ENCODE data around the gene PLEKHJ1. TPM values are rescaled to one million over a fixed set of nuclear protein-coding genes. Genes with fewer than 3 reads are reported as not detected.

Gene PLEKHJ1
- total and polyA plus RNA-seq, 2 of the 13 experiments (the other 11 are each of a cell fraction or from before 2014, with no cell fraction given), result 70.5 to 130 TPM

DNA sequence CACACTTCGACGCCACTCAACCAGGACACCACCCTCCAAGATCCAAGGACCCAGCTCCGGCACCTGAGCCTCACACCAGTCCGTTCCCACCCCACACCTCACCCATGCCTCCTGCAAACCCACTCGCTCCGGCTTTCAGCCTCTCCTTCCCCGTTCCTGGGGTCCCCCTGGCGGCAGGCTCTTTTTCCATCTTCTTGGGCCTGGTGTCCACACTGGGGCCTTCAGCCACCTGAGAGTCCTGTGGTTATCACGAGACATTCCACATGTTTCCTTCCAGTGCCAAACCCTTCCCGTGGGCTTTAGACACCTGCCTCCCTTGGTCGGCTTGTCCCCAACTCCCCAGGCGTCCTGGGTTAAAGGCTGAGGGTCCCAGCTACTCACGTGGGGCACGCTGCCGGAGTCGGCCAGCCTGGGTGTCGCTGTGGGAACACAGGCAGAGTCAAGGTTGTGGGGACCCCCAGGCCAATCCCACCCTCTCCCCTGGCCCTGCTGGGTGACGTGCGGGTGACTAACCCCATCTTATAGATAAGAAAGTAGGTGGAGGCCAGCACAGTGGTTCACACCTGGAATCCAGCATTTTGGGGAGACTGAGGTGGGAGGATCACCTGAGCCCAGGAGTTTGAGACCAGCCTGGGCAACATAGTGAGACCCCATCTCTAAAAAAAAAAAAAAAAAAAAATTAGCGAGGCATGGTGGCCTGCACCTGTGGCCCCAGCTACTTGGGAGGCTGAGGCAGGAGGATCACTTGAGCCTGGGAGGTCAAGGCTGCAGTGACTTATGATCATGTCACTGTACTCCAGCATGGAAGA is 18.1 kb upstream of the PLEKHJ1 start (continued):
- TF ChIP-seq, protein P1, sequence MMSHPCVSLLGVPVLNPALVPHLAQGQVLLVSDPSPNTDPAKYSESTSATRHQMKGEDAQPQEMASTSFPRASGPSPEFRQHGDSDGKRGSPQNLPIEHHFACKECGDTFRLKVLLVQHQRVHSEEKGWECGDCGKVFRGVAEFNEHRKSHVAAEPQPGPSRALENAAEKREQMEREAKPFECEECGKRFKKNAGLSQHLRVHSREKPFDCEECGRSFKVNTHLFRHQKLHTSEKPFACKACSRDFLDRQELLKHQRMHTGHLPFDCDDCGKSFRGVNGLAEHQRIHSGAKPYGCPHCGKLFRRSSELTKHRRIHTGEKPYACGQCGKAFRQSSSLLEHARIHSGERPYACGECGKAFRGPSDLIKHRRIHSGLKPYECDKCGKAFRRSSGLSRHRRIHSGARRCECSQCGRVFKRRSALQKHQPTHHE (CRISPR knock-in tag; IDR thresholded peaks at IDR 0.05; ENCODE audit: borderline replicate concordance), result no peak
- TF ChIP-seq SAFB2 (CRISPR knock-in tag; IDR thresholded peaks at IDR 0.05; ENCODE audit: borderline replicate concordance, low read depth), result no peak
- TF ChIP-seq ZSCAN25 (CRISPR knock-in tag; IDR thresholded peaks at IDR 0.05), result peak; percentile 60; the same call in 1 of the 2 replicates
- TF ChIP-seq, protein P2, sequence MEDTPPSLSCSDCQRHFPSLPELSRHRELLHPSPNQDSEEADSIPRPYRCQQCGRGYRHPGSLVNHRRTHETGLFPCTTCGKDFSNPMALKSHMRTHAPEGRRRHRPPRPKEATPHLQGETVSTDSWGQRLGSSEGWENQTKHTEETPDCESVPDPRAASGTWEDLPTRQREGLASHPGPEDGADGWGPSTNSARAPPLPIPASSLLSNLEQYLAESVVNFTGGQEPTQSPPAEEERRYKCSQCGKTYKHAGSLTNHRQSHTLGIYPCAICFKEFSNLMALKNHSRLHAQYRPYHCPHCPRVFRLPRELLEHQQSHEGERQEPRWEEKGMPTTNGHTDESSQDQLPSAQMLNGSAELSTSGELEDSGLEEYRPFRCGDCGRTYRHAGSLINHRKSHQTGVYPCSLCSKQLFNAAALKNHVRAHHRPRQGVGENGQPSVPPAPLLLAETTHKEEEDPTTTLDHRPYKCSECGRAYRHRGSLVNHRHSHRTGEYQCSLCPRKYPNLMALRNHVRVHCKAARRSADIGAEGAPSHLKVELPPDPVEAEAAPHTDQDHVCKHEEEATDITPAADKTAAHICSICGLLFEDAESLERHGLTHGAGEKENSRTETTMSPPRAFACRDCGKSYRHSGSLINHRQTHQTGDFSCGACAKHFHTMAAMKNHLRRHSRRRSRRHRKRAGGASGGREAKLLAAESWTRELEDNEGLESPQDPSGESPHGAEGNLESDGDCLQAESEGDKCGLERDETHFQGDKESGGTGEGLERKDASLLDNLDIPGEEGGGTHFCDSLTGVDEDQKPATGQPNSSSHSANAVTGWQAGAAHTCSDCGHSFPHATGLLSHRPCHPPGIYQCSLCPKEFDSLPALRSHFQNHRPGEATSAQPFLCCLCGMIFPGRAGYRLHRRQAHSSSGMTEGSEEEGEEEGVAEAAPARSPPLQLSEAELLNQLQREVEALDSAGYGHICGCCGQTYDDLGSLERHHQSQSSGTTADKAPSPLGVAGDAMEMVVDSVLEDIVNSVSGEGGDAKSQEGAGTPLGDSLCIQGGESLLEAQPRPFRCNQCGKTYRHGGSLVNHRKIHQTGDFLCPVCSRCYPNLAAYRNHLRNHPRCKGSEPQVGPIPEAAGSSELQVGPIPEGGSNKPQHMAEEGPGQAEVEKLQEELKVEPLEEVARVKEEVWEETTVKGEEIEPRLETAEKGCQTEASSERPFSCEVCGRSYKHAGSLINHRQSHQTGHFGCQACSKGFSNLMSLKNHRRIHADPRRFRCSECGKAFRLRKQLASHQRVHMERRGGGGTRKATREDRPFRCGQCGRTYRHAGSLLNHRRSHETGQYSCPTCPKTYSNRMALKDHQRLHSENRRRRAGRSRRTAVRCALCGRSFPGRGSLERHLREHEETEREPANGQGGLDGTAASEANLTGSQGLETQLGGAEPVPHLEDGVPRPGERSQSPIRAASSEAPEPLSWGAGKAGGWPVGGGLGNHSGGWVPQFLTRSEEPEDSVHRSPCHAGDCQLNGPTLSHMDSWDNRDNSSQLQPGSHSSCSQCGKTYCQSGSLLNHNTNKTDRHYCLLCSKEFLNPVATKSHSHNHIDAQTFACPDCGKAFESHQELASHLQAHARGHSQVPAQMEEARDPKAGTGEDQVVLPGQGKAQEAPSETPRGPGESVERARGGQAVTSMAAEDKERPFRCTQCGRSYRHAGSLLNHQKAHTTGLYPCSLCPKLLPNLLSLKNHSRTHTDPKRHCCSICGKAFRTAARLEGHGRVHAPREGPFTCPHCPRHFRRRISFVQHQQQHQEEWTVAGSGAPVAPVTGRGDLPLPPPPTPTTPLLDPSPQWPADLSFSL (CRISPR knock-in tag; IDR thresholded peaks at IDR 0.05), result no peak
- no peak for TF ChIP-seq ZSCAN12 (CRISPR knock-in tag; IDR thresholded peaks at IDR 0.05)
- TF ChIP-seq EHMT2 (IDR thresholded peaks at IDR 0.05; ENCODE audit: borderline replicate concordance, low read depth, low read length), result no peak
- no peak for TF ChIP-seq FOXO1 (CRISPR knock-in tag; IDR thresholded peaks at IDR 0.05)
- TF ChIP-seq ZNF775 (CRISPR knock-in tag; IDR thresholded peaks at IDR 0.05; ENCODE audit: borderline replicate concordance), result no peak
- peak; percentile 26; the same call in 1 of the 2 replicates for TF ChIP-seq ZNF331 (CRISPR knock-in tag; IDR thresholded peaks at IDR 0.05)
- no peak for TF ChIP-seq TCF7L2 (IDR thresholded peaks at IDR 0.05; ENCODE audit: low read depth, low read length)
- TF ChIP-seq, protein P3, sequence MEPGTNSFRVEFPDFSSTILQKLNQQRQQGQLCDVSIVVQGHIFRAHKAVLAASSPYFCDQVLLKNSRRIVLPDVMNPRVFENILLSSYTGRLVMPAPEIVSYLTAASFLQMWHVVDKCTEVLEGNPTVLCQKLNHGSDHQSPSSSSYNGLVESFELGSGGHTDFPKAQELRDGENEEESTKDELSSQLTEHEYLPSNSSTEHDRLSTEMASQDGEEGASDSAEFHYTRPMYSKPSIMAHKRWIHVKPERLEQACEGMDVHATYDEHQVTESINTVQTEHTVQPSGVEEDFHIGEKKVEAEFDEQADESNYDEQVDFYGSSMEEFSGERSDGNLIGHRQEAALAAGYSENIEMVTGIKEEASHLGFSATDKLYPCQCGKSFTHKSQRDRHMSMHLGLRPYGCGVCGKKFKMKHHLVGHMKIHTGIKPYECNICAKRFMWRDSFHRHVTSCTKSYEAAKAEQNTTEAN (CRISPR knock-in tag; conservative IDR thresholded peaks at IDR 0.05), result no peak
- TF ChIP-seq MTF1 (CRISPR knock-in tag; IDR thresholded peaks at IDR 0.05), result no peak
- TF ChIP-seq, protein P4, sequence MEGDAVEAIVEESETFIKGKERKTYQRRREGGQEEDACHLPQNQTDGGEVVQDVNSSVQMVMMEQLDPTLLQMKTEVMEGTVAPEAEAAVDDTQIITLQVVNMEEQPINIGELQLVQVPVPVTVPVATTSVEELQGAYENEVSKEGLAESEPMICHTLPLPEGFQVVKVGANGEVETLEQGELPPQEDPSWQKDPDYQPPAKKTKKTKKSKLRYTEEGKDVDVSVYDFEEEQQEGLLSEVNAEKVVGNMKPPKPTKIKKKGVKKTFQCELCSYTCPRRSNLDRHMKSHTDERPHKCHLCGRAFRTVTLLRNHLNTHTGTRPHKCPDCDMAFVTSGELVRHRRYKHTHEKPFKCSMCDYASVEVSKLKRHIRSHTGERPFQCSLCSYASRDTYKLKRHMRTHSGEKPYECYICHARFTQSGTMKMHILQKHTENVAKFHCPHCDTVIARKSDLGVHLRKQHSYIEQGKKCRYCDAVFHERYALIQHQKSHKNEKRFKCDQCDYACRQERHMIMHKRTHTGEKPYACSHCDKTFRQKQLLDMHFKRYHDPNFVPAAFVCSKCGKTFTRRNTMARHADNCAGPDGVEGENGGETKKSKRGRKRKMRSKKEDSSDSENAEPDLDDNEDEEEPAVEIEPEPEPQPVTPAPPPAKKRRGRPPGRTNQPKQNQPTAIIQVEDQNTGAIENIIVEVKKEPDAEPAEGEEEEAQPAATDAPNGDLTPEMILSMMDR (CRISPR knock-in tag; IDR thresholded peaks at IDR 0.05), result peak; percentile 85
- no peak for TF ChIP-seq NR2F6 (IDR thresholded peaks at IDR 0.05)
- no peak for TF ChIP-seq NR2F6 (CRISPR knock-in tag; IDR thresholded peaks at IDR 0.05)
- no peak for TF ChIP-seq GABPA (IDR thresholded peaks at IDR 0.05; ENCODE audit: low read depth, low read length)
- TF ChIP-seq GABPA (CRISPR knock-in tag; IDR thresholded peaks at IDR 0.05; ENCODE audit: low read depth), result no peak
